SK-N-MC (cell line): Measurements from ENCODE around the gene SRGAP1.

Experiments
- EZH2 ChIP-seq: fragments of 200-600 bp; sonication (generic); IDR thresholded peaks from one replicate; pipeline ENCODE4 v1.6.1; 2017; ENCODE audit warnings: antibody characterized with exemption
- POLR2AphosphoS5 ChIP-seq: IDR thresholded peaks from 2 replicates; pipeline ENCODE4 v1.6.1; 2012; ENCODE audit warnings: mild to moderate bottlenecking, low read depth, low read length, borderline replicate concordance

- no peak for TF ChIP-seq POLR2AphosphoS5
- no peak for TF ChIP-seq EZH2
Observed at GRCh38 chr12:64170024-64170423, 325.5 kb downstream of the SRGAP1 start.
